ENCODE data around the gene C7orf25.
"Not testable (repeated sequence)": the region's sequence is repeated elsewhere in the genome, so short reads cannot be mapped to it uniquely, and the experiment has no call there.

The C7orf25 gene

DNA sequence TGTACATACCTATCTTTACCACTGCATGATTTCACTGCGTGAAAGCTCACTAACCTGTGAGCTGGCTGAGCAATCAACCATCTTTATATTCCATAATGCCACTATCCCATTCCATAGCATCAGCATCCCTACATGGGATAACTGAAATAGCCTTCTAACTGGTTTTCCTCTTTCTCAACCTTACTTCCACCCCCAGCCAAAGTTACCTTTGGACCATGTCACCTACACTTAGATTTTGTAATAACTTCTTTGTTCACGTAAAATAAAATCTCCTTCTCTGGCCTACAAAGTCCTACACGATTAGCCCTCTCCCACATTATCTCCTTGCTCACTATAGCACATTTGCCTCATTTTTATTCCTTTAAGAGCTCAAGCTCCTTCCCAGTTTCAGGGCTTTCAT is 17.6 kb upstream of the C7orf25 start:
- DNase-seq (ENCODE audit: low spot score), result no peak

DNA sequence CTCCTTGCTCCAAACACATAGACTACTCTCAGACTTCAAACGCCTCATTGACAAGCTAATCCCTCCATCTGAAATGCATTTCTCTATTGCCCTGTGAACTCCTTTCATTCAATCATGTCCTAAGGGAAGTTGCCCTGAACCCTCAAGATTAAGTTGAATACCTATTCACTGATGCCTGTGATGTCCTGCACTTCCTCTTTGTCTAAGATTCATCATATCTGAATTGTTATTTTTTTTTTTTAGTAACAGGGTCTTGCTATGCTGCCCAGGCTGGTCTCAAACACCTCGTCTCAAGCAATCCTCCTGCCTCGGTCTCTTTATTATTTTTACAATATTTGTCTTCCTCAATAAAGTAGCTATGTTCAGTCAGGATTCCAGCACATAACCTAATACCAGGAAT is 16.9 kb upstream of the C7orf25 start:
- no peak for DNase-seq (ENCODE audit: low spot score)

DNA sequence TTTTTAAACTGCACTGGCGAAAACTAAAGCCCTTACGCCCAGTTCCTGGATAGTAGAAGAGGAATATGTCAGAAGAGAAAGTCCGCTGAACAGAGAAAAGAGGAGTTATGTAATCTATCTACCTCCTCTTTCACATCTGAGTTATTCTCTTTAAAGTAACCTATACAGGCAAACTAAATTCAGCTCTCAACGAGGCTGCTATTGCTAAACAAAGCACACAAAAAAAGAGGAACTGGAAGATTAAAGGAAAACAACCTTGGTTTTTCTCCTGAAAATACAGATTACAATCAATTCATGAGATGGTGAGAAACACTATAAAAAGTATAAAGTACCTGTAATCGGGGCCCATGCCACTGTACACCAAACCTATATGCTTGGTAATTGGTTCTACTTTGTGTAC is 14.3 kb upstream of the C7orf25 start:
- DNase-seq (ENCODE audit: low spot score), result no peak

DNA sequence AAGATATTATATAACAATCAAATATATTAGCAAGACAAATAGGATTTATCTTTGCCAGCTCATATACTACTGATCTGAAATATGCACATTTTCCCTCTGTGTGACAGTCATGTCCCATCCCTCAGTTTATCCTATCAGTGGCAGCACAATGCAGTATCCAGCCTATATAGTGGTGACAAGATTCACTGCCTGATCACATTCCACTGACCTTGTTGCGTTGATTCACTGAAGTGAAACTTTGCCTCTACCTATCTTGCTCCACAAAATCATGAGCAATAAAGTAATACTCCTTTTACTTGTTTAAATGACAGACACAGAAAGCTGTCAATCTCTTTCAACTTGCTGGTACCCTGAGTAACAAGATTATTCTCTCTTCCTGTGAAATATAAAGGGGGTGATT is 13.8 kb upstream of the C7orf25 start:
- DNase-seq (ENCODE audit: low spot score), result no peak

DNA sequence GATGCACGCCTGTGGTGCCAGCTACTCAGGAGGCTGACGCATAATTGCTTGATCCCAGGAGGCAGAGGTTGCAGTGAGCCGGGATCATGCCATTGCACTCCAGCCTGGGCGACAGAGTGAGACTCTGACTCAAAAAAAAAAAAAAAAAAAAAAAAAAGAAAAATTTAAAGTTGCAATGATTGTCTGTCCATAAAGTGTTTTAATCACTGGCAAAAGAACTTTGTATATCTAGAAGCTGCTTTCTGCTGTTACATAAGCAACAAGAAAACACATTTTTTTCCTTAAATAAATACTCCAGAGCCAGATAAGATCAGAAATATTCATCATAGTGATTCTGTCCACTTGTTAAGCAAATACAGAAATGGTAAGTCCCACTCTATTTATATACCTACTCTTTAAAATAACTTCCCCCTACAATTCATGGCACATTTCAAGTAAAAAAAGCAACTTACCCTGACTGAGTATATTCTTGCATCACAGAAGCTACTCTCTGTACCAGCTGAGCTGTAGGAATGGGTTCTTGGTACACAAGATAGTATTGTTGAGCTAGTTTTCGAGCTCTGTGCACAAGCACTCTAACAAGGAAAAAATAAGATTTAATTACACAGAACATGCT is 12.5 kb upstream of the C7orf25 start:
- DNase-seq (ENCODE audit: low spot score), result no peak

DNA sequence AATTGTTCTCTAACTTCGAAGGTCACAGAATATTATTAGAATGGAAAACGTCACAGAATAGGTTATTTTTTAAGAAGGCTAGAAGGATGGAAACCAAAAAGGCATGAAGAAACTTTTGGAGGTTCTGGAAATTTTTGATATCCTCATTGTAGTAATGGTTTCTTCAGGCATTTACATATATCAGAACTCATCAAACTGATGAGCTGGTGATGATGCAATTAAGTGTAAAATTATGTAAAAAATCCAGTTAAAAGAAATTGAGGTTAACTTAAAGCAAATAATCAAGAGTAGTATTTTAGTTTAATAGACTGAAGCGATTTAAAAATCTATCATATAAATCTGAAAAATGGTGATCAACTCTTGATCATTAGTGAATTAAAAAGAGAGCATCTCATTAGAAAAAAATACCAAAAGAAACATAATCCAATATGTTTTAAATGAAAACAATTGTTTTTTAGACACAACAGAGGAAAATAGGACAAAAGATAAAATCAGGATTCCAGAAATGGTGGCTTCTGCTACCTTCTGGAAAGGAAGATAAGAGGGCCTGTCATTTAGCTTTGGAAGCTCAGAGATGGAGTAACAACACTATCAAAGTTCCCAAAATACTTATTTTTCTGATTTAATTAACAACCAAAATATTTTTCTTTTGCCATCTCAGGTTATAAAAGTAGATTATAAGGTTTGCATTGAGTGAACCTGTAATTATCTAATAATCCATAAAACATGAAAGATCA is 10.3 kb upstream of the C7orf25 start:
- DNase-seq (ENCODE audit: low spot score), result no peak

DNA sequence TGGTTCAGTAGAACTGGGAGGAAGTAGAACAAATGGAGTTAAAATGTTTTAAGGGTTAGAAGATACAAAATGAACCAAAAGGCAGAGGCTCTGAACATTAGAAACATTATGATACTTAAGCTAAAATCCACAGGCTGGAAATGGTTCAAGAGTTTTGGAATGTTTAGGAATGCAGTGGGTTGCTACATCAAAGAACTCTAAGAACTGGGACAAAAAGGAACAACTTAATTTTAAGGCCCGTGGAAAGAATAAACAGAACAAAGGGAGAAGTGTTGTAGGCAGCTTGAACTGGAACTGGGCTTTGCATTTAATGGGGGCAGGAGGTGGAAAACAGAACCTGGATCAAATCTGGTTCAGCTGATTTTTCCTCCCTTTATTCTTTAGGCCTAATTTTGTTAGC is 3.5 kb upstream of the C7orf25 start:
- DNase-seq (ENCODE audit: low spot score), result no peak

DNA sequence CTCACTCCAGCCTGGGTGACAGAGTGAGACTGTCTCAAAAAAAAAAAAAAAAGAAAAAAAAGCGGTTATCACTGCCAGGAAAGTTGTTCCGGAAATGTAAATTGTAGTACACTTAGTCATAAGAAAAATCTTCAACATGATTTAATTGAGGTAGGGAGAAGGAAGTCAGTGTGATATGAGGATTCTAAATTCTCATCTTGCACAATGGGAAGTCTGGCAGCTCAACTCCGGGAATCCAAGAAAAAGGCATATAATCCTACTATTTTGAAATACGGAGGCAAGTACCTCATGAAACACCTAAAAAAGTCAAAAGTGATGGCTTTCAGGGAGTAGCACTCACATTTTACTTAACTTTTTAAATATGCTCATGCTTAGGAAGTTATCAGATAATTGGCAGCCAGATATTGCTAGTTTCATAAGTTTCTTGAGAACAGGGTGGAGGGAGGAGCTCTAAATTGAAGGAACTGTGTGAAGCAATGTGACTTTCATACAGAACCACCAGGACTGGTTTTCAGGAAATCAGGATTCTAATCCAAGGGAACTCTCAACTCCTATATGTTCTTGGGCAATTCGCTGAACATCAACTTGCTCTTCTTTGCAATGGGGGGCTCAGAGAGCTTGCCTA is 2.7 kb upstream of the C7orf25 start:
- no peak for DNase-seq (ENCODE audit: low spot score)

DNA sequence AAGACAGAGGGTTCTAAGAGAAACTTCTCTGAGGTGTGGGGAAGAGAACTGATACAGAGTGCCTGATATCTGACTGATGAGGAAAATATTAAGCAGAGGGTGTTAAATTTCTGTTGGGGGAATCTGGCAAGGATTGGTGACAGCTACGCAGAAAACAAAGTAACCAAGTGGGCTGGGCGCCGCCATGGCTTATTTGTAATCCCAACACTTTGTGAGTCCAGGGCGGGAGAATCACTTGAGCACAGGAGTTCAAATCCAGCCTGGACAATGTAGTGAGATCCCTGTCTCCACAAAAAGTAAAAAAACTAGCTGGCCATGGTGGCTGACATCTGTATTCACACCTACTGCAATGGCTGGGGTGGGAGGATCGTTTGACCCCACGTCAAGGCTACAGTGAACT is 2.1 kb upstream of the C7orf25 start:
- no peak for DNase-seq (ENCODE audit: low spot score)

DNA sequence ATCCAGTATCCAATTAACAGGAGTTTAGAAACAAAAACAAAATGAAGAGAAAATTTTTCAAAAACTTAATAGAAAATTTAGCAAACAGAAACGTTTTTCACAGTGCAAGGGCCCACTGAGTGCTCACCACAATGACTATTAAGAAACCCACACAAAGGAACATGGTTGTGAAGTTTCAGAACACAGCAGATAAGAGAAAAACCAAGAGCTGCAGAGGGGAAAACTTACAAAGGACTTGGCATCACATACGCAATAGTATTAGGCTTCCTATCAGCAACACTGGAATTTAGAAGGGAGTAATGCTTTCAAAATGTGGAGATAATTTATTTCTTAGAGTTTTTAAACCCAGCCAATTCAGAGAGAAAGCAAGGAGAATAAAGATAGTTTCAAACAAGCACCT is 1.7 kb upstream of the C7orf25 start:
- no peak for DNase-seq (ENCODE audit: low spot score)

DNA sequence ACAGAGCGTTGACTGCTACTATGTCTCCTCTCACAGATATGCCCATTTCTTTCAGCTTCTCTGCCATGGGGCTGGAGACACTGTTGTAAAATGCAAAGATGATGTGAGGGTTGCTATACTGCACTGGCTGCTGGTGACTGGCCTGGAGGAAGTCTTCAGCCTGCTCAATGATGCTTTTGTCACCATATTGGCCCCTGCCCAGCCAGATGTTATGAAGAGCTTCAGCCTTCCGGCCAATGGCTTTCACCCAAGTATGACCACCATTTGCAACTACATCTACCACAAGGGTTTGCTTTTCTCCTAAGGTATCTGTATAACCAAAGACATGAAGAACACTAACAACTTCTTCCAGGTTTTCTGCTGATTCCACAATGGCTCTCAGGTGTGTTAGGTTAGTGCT is 1.6 kb downstream of the C7orf25 start:
- DNase-seq (ENCODE audit: low spot score), result no peak

DNA sequence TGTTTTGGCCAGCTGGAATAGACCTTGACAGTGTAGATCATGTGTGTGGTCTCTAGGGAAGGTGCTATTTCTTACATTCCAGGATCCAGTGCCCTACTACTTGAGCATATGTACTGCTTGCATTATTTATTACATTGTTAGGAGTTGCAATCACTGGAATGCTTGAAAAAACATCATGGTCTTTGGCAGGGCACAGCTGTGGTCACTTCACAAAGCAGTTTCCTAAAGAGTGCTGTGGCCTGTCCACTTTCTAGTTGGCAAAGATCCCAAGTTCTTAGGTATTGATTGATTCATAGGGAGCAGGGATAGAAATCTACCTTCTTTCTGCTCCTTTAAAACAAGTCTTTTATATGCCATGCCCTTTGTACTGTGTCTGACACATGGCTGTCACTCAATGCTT is 4.6 kb downstream of the C7orf25 start:
- DNase-seq (ENCODE audit: low spot score), result no peak

DNA sequence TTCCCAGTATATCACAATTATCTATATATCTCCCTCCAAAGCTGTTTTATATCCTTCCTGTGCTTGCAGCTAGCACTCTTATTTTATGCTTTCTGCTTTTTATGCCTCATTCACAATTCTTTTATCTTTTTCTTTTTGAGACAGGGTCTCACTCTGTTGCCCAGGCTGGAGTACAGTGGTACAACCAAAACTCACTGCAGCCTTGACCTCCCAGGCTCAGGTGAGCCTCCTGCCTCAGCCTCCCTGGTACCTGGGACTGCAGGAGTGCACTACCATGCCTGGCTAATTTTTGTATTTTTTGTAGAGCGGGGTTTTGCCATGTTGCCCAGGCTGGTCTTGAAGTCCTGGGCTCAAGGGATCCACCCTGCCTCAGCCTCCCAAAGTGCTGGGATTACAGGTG is 5.7 kb downstream of the C7orf25 start:
- DNase-seq (ENCODE audit: low spot score), result no peak

DNA sequence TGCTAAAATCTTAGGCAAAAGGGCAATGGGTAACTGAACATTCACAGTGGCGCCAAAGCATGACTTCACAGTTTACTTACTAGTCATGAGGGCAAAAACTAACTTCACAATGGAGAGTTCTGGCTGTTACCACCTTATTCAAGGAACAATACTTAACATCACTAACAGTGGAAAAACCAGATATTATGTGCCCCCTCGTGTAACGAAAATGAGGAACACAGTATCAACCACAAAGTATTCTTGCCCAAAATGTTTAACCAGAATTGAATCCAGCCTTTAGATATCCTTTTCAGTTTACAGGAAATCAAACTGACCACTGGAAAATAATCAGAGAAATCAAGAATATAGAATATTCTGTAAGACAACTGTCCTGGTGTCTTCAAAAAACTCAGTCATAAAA is 9.5 kb downstream of the C7orf25 start:
- DNase-seq (ENCODE audit: low spot score), result no peak

DNA sequence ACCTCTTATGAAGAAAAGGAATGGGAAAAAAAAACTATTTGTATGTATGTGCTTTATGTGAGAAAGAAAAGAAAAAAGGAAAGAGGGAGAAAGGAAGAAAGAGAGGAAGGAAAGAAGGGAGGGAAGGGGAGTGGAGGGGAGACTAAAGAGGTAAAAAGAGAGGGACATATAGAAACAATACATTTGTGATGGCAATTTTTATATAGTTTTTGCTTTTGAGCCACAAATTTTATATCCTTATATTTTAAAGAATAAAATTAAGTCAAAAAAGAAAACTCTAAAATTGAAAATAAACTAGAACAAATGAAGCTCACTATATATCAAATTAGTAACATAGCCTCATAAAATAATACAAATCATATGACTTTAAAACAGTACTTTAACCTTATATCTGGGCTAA is 11.0 kb downstream of the C7orf25 start:
- DNase-seq (ENCODE audit: low spot score), result no peak

DNA sequence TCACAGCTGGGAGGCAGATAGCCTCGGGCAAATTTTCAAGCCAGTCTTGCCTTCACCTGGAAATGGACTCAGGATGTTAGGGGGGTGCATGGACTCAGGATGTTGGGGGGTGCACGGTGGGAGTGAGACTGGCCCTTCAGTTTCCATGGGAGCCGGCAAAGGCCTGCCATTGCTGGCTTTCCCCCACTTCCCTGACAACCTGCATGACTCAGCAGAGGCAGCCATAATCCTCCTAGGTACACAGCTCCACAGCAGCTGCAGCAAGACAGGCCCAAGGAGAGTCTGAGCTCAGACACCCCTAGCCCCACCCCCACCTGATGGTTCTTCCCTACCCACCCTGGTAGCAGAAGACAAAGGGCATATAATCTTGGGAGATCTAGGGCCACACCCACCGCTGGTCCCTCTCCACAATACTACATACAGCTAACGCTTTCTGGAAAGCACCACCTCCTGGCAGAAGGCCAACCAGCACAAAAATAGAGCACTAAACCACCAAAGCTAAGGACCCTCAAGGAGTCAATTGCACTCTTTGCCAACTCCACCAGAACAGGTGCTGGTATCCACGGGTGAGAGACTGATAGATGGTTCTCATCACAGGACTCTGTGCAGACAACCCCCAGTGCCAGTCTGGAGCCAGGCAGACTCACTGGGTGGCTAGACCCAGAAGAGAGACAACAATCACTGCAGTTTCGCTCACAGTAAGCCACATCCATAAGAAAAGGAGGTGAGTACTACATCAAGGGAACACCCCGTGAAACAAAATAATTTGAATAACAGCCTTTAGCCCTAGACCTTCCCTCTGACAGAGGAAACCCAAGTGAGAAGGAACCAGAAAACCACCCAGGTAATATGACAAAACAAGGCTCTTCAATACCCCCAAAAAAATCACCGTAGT is 18.3 kb downstream of the C7orf25 start:
- no peak for DNase-seq (ENCODE audit: low spot score)

DNA sequence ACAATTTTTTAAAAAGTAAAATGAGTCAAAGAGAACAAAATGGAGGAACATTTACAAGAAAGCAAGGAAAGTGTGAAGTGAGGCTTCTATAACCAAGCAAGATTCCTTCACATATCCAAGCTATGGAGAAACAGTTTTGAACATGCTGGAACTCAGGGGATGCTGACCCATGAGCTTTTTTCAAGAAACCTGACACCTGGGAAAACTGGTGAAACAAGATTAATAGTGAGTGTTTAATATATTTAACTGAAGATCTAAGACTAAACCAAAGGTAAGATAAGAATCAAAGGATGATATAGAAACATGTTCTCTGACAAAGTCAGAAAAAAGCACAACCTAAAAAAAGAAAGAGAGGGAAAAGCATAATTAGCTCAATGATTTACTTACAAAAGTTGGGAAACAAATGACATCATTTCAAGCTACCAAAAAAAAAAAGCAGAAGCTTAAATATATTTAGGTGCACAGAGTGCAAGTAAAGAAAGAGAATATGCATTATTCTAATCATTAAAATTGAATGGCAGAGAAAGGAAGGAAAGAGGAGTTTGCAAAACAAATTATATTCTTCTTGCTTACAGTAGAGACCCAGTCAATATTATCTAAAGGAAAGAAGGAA is 24.9 kb downstream of the C7orf25 start:
- no peak for DNase-seq (ENCODE audit: low spot score)

DNA sequence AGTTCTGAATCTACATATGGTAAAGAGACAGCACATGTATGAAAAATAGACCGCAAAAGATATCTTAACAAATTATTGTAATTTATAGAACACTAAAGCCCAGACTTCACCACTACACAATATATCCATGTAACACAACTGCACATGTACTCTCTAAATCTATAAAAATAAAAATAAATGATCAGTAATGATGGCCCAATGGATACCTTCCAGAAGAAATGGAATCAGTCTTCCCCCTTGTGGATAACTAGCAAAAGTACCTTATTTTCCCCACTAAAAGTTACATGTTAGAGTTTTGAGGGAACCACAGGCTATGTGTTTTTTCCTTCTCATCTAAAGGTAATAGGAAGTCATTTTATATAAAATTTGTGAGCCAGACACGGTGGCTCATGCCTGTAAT is 25.7 kb downstream of the C7orf25 start:
- no peak for DNase-seq (ENCODE audit: low spot score)

DNA sequence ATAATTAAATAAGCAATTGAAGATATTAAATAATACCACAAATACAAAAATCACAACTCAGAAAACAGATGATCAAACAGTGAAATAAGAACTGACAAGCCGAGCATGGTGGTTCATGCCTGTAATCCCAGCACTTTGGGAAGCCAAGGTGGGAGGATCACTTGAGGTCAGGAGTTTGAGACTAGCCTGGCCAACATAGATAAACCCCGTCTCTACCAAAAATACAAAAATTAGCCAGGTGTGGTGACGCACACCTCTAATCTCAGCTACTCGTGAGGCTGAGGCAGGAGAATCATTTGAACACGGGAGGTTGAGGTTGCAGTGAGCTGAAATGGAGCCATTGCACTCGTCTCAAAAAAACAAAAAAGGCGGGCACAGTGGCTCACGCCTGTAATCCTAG is 26.7 kb downstream of the C7orf25 start:
- DNase-seq (ENCODE audit: low spot score), result not testable (repeated sequence)

DNA sequence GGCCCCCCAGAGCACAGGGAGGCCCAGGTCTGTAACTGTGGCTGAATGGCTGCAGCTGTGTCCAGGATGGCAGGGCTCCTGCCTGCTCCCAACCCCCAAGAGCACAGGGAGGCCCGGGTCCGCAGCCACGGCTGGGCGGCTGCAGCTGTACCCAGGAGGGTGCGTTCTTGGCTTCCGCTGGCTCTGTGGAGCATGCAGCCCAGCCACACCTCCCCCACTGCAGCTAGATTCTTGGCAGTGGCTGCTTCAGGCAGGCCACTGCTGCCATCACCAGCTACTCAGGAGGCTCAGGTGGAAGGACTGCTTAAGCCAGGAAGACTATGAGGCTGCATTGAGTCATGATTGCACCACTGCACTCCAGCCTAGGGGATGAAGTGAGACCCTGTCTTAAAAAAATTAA is 27.9 kb downstream of the C7orf25 start:
- DNase-seq (ENCODE audit: low spot score), result no peak

DNA sequence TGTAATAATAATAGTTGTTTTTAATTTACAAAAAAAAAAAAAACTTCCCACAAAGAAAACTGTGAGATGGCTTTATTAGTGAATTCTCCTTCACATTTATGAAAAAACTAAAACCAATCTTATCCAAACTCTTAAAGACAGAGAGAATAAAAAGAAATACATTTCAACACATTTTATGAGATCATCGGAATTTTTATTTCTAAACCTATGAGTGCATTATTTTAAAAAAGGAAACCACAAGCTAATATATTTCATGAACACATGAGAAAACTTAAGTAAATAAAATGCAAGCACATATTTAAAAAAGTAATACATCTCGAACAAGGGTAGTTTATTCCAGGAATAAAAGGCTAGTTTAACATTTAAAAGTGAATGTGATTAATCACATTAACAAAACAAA is 31.5 kb downstream of the C7orf25 start:
- no peak for DNase-seq (ENCODE audit: low spot score)

DNA sequence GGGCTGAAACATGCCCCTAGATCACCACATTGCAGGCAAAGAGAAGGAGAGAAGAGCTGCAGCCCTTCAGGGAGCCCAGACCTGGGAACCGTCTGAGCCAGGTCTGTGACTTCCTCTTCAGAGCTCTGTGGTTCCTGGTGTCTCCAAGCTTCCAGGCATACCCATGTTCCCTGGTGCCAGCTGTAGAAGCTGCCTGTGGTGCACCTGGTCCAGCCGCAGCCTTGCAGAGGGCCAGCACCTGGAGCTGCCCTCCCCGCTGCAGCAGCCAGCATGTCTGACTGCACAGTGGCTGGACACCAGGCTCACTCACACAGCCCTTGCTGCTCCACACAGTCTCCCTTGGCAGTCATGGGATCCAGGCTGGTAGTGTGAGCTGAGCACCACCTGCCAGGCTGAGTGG is 33.6 kb downstream of the C7orf25 start:
- no peak for DNase-seq (ENCODE audit: low spot score)

Measured in CD4-positive, alpha-beta T cell treated with Interleukin-15 for 4 hours (primary cell).